Upper lobe of left lung (tissue), 4 donors: ENCODE data around the gene SLC4A7.

Source experiments
- EP300 ChIP-seq, 4 donors: sonication (generic); formaldehyde crosslinking; IDR thresholded peaks; one replicate each; pipeline ENCODE4 v1.5.1; 2017; ENCODE audit warnings: antibody characterized with exemption in 4 of 4, control low read depth in 2 of 4
- POLR2A ChIP-seq, 4 donors: fragments of 450-650 bp; IDR thresholded peaks; one replicate each; pipeline ENCODE4 v1.5.1; 2016 to 2017; ENCODE audit warnings: antibody characterized with exemption in 4 of 4, mild to moderate bottlenecking in 2 of 4
- POLR2AphosphoS5 ChIP-seq, 2 donors: sonication (generic); formaldehyde crosslinking; IDR thresholded peaks; one replicate each; pipeline ENCODE4 v1.5.1; 2017; ENCODE audit warnings: antibody characterized with exemption in 2 of 2
- TF ChIP-seq, protein P1 (sequence below), 6 experiments: fragments of 450-650 bp in 4 of 6; fragments of 200-600 bp in 2 of 6; sonication (generic) in 2 of 6; IDR thresholded peaks; one replicate each; pipeline ENCODE4 v1.5.1; 2016 to 2019; ENCODE audit warnings: antibody characterized with exemption in 6 of 6

DNA sequence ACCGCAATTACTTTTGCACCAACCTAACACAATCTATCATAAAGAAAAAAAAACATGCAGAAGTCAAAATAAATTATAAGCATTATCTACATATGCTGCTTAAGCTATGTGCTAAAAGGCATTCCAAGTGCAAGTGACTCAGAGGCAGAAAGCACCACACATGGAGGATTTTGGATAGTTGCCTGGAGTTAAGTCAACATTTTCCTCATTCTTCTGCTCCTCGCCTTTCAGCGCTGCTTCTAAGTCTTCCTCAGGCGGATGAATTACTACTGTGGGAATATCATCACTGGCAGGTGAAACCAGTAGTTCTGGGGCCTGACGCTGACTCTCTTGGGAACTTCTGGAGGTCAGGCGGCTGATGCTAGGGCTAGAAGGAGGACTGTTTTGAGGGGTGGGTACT, 53.1 kb downstream of the SLC4A7 start:
- TF ChIP-seq EP300 (IDR thresholded peaks at IDR 0.05) (no peak), POLR2A (IDR thresholded peaks at IDR 0.05) (no peak), POLR2AphosphoS5 (IDR thresholded peaks at IDR 0.05) (no peak)
- TF ChIP-seq, protein P1, sequence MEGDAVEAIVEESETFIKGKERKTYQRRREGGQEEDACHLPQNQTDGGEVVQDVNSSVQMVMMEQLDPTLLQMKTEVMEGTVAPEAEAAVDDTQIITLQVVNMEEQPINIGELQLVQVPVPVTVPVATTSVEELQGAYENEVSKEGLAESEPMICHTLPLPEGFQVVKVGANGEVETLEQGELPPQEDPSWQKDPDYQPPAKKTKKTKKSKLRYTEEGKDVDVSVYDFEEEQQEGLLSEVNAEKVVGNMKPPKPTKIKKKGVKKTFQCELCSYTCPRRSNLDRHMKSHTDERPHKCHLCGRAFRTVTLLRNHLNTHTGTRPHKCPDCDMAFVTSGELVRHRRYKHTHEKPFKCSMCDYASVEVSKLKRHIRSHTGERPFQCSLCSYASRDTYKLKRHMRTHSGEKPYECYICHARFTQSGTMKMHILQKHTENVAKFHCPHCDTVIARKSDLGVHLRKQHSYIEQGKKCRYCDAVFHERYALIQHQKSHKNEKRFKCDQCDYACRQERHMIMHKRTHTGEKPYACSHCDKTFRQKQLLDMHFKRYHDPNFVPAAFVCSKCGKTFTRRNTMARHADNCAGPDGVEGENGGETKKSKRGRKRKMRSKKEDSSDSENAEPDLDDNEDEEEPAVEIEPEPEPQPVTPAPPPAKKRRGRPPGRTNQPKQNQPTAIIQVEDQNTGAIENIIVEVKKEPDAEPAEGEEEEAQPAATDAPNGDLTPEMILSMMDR (IDR thresholded peaks at IDR 0.05): no peak
